Measurements from ENCODE around the gene CD300LF.

The CD300LF gene

DNA sequence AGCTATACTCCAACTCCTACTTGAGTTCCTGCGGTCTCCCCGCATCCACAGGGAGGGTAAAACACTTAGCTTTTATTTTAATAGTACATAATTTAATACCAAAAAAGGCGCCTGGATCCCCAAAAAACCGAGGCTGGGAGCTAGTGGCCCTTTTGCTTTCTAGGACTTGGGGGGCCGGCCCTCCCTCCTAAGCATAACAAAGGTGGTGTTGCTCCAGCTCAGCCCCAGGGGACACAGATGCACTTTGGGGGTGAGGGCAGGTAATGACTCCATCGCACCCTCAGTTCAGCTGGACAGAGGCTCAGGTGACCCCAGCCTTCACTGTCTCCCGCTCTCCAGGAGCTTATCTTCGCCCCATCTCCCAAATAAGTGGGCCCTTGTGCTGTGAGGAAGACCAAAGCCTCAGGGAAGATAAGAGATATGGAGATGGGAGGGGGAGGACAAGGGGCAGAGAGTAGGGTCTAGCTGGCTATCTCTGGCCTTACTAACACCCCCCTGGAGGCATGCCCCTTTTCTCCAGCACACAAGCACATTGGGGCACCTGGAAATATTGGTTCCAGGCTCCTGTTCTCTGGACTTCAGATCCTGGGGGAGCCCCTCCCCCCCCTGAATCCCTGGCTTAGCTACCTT, 32.9 kb upstream of the CD300LF start:
- DNase-seq: no peak

DNA sequence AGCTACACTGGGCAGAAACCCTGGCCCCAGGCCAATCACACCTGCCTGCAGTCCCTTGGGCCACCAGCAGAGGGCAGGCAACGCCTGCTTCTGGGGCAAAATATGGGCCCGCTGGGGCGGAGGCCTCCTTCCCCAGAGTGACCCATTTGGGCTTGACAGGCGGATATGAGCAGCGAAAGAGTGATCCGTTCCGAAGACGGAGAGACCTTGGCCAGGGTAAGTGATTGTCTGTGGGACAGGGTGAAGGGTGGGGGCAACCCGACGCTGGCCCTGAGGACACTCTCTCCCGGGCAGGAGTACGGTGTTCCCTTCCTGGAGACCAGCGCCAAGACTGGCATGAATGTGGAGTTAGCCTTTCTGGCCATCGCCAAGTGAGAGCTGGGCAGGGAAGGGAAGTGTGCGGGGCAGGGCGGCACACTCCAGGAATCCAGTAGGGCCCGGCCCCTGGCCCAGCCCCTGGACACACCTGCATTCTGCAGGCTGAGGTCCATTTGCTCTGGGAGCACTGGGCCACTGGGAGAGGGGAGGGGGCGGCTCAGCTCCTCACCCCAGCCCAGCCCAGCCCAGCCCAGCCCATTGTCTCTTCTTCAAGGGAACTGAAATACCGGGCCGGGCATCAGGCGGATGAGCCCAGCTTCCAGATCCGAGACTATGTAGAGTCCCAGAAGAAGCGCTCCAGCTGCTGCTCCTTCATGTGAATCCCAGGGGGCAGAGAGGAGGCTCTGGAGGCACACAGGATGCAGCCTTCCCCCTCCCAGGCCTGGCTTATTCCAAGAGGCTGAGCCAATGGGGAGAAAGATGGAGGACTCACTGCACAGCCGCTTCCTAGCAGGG, 32.2 kb upstream of the CD300LF start:
- DNase-seq: peak; percentile 81

DNA sequence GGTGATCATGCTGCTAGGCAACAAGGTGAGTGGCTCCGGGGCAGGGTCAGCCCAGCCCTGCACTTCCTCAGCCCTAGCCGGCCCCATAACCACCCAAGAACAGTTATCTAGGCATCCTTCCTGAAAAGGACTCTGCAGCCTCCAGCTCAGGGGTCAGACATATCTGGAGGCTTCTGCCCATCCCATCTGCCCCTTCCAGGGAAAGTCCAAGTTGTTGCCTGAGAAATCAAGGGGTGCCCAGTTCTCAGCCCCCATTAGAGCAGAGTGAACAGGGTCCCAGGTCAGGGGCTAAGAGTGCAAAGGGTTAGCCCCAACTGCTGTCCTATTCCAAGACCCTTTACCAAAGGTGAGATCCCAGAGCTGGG, 31.6 kb upstream of the CD300LF start:
- DNase-seq: no peak

DNA sequence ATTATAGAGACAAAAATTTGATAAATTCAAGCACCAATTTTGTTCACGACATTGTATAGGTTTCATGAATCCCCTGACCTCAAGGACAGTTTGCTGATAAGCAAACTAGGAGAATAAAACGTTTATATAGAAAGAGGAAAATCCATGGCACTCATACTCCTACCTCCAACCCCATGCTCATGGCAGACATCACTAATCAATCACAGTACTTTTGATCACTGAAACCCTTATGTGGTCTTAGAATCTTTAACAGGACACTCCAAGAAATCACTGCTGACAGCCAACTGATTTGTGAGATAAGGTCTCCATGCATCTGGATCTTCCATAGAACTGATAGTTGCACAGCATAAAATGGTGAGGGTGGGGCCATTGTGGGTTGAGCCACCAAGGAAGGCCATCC, 31.0 kb upstream of the CD300LF start:
- DNase-seq: no peak

DNA sequence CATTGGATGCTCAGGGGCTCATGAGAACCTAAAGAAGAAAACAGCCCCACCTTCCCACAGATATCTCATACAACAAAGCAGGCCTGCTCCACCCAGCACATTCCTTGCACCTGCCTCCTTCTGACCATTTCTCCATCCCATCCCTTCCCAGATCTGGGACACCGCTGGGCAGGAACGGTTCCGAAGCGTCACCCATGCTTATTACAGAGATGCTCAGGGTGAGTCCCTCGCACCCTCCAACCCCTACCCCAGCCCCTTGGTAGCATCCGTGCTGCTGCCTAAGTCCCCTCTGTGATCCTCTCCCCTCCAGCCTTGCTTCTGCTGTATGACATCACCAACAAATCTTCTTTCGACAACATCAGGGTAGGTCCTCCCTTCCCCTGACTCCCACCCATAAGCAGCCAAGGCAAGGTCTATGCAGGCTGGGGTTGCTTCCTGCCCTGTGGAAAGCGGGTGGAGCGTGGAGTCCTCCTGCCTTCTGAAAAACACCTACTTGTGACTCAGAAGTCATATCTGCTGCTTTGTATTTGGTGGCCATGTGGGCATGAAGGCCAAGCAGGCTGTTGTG, 30.3 kb upstream of the CD300LF start:
- DNase-seq: no peak

DNA sequence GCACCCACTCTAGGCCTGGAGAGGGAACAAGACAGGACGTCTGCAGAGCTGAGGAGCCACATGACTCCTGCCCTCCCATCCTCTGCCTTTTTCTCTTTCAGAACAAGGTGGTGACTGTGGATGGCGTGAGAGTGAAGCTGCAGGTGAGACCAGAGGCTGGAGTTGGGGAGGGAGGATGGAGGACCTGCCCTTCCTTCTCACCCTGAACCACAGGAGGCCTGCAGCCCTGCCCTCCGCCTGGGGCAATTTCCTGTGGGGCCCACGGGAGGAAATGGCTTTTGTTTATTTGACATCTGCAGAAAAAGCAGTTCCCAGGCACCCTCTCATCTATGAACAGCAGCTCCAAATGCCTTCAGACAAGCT, 29.4 kb upstream of the CD300LF start:
- DNase-seq: no peak

DNA sequence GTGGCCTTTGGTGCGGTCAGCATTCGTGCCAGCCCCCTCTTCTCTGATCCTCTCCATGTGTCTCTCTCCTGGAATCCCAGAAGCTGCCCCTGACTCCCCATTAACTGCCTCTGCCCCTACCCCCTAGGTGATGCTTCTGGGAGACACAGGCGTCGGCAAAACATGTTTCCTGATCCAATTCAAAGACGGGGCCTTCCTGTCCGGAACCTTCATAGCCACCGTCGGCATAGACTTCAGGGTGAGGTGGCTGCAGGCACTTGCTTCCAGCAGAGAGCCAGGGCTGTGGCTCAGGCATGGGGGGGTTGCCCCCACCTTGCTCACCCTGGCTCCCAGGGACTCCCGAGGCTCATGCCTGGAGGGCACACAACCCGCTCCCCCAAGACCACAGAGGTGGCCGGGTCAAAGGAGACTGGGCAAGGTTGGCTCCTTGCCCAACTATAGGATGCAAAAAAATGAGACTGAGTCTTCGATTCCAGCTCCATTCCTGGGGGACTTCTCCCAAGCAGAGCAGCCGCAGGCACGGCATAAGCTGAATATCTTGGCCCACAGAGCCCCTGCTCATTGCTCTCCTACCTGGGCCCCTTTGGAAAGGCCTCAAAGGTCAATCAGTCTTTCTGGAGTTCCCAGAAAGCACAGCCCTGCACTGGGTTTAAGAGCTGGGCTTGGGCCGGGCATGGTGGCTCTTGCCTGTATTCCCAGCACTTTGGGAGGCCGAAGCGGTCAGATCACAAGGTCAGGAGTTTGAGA, 28.1 kb upstream of the CD300LF start:
- DNase-seq: no peak

DNA sequence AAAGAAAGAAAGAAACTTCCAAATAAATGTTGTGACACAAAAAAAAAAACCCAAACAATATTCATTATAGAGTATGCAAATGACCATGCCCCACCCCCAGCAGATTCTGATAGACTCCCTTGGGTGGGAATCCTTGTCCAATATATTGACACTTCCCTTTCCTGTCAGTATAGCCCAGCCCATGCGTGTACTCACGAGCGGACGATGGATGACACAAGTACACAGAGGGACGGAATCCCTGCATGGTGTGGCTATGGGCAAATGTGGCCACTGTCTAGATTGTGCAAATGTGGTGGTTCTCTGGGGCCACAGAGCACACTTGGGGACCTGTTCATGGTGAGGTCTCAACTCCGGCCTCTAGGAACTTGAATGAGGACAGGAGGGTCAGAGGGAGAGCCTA, 27.4 kb upstream of the CD300LF start:
- no peak for DNase-seq

DNA sequence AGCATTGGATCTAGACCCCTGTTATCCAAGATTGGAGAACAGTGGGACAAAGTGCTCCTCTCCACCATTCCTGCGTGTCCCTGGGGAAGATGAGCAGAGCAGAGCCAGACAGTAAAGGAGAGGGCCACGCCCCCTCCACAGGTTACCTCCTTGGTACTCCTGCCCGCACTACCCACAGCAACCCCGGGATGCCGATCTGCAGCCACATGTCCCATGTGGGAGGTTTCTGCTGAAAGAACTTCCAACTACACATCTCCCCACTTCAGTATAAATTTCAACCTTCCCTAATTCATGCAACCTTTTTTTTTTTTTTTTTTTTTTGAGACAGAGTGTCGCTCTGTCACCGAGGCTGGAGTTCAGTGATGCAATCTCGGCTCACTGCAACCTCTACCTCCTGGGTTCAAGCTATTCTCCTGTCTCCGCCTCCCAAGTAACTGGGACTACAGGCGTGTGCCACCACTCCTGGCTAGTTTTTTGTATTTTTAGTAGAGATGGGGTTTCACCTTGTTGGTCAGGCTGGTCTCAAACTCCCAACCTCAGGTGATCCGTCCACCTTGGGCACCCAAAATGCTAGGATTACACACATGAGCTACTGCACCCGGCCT, 26.6 kb upstream of the CD300LF start:
- no peak for DNase-seq

DNA sequence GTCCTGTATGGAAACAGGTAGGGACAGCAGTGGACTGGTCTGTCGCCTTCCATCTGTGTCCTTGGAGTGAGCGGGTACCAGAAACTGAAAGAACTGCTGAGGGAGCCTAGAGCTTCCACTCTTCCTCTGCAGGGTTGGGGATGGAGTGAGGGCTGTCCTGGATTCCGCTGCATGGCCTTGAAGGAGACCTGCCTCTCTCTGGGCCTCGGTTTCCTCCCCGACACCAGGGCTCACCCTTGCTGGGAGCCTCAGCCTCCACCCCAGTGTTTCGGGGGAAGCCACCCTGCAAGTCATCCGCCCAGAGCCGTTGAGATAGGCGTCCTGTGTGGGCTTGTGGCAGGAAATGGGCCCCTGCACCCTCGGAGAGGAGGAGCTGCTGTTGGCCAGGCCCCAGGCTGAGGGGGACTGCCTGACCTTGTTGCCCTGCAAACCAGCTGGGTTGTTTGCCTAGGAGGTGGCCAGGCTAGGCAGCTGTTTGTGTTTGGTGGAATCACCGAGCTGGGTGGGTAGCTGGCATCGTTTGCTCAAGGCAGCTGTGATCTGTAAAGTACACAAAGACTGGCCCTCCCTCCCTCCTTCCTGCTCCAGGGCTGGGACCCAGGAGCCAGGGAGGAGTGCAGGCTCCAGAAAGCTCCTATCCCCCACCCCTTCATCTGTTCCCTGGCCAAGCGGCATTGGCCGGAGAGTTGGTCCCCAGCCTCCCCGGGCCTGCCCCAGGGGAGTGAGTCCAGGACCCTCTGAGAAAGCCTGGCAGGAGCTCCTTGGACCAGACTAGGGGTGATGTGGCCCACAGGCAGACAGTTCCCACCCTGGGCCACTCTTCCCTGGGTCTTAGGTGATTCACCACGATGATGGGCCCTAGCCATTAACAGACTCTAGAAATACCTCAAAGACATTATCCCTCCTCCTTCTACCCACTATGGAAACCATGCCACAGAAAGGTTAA, 25.6 kb upstream of the CD300LF start:
- peak; percentile 61 for DNase-seq

DNA sequence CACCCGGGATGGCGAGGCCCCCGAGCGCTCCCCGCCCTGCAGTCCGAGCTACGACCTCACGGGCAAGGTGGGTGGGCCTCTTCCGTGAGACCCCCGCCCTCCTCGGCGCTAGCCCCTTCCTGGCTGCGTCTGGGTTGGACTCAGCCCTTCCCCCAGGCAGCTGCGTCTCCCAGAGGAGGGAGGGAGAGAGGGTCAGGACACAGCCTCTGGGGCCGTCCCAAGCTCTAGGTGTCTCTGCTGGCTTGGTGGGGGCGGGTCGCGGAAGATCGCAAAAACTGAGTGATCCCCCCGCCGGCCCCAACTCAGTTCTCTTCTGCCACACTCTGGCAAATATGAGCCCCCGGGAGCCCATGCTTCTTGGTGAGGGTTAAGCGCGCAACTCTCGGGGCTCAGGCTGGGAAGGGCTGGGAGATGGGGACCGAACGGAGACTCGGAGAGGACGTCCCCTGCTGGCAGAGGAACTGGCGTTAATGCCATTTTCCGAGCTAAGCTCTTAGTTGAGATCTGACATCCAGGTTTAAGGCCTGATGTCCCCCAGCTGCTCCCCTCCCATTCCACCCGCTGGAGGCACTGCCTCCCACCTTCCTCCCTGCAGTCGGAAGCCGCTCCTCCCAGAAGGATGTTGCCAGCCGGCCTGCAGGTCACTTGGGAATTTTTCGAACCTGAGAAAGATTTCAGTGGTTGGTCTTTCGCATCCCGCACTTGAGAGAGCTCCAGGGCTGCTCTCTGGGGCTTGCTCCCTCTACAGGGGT, 24.8 kb upstream of the CD300LF start:
- no peak for DNase-seq

DNA sequence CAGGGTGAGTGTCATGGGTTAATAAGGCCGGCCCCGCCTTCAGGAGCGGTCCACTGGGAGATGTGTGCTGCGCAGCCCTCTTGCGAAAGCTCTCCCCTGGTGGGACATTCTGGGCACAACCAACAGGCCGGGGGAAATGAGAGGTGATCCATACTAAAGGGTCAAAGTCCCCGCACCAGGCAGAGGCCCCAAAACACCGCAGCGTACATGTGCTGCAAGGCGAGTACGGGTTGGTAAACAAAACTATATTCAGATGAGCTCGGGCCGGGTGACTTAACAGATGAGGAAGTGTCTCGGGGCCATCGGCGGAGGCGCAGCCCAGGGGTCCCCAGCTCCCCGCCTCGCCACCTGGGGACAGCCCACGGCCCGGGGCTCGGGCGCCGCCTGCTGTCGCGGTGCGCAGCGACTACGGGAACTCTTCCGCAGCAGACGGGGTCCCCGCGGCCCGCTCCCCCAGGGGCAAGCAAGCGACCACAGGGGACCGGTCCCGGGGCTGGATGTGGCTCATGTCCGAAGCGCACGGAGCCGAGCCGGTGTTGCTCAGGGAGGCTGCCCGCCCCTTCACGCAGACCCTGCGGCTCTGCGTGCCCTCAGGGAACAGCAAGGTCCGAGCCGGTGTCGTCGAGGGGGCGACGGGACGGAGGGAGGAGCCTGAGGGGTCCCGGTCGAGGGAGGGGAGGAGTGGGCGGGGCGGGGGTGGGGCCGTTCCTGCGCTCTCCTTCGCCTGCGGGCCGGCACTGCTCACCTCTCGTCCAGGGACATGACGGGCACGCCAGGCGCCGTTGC, 24.0 kb upstream of the CD300LF start, which contains the start of gene RAB37:
RAB37 (plus strand) TSS at position 744 of the 786 bp plus-strand sequence; CDS start at position 761, 17 bp downstream.
- DNase-seq: peak; percentile 44

DNA sequence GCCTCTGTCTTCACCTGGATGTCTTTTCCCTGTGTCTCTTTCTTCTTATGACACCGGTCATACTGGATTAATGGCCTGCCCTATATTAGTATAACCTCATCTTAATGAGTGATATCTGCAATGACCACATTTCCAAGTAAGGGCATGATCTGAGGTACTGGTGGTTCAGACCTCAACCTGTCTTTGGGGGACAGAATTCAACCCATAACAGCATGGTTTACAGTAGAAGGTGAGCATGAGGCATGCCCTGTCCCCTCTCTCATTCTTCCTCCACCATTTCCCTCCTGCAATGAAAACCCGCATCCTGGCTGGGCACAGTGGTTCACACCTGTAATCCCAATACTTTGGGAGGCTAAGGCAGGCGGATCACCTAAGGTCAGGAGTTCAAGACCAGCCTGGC, 21.5 kb upstream of the CD300LF start:
- no peak for DNase-seq

DNA sequence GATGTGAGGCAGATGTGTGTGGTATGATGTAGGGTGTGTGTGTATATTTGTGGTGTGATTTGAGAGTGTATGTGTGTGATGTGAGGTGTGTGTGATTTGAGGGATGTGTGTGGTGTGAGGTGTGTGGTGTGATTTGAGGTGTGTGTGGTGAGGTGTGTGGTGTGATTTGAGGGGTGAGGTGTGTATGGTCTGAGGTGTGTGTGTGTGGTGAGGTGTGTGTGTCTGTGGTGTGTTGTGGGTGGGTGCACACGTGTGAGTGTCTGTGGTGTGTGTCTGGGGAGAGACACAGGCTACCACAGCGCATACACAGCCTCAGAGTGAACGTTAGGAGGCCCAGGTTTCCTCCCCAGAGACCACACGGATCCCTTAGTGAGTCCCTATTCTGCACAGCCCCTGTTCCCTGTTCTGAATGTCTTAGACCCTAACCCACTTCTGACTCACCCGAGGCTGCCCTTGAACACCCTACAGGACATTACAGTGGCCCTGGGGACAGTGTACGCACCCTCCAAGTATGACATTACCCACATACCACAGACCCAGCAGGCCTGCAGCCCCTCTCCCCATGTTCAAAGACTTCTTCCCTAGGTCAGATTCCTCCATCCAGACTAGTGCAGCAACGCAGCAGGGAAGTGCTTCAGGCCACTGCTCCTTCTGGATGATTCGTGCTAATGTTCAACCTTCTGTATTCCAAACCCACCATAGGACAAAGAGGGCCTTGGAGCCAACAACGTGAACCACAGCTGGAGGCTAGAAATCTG, 20.8 kb upstream of the CD300LF start:
- no peak for DNase-seq

DNA sequence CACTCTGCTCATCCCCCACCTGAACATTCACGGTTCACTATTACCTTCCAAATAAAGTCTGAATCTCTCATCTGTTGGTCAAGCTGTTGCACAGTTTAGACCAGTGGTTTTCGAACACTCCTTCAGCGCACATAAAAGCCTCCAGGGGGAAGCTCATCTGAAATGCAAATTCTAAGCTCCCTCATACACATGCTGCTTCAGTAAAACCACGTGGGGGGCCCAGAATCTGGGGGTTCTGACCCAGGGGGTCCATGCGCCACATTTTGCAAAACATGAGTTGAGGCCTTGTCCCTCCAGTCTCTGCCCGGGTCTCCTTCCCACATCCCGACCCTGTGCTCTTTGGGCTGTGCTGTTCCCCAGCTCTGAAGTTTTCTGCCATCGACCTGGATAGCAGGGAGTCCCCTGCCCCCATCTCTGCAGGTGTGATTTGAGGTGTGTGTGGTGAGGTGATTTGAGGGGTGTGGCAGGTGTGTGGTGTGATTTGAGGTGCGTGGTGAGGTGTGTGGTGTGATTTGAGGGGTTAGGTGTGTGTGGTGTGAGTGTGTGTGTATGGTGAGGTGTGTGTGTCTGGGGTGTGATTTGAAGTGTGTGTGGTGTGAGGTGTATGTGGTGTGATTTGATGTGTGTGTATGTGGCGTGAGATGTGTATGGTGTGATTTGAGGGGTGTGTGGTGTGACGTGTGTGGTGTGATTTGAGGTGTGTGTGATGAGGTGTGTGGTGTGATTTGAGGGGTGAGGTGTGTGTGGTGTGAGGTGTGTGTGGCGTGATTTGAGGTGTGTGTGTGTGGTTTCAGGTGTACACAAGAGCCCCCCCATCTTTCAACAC, 19.5 kb upstream of the CD300LF start:
- DNase-seq: no peak

DNA sequence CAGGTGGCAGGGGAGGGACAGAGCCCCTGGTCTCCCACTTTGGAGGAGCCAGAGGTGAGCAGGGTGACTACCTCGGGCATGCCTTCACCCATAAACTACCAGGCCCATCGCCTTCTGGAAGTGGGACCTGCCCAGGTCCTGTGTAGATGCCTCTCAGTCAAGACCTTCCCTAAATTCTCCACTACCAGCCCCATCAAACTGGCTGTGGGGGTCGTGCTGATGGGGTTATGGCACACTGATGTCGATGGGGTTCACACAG, 18.6 kb upstream of the CD300LF start:
- no peak for DNase-seq

DNA sequence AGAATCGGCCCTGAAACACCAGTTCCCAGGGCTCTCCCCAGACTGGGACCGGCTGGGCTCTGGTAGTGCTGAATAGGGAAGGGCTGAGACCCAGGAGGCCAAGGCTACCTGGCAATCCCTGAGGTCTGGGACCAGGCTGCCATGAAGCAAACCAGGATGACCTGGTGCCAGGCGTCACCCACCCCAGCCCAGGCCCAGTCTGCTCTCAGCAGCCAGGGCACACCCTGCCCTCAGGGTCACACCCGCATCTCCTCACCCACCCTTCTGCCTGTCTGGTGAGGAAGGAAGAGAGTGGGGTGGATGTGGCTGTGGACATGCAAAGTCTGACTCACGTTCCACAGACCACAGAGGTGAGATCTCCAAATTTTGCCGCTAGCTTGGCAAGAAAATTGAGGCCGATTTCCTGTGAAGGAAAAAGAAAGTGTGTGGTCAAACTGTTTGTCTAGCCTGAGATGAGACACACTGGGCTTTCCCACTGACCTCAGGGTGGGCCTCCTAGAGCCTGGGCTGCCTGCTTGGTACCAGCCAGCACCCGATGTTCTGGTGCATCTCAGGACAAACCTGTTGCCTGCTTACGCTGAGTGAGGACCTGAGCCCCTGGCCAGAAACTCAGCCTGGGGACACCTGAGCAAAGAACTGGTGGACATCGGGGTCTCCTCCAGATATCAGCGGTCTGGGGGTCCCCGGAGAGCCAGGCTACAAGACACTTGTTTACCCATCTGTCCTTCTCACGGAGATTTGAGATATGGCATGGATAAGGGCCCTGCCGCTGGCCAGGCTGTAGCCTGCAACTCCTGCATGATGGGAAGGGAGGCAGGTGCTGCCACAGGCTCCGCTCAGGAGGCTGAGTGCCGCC, 18.0 kb upstream of the CD300LF start:
- no peak for DNase-seq

DNA sequence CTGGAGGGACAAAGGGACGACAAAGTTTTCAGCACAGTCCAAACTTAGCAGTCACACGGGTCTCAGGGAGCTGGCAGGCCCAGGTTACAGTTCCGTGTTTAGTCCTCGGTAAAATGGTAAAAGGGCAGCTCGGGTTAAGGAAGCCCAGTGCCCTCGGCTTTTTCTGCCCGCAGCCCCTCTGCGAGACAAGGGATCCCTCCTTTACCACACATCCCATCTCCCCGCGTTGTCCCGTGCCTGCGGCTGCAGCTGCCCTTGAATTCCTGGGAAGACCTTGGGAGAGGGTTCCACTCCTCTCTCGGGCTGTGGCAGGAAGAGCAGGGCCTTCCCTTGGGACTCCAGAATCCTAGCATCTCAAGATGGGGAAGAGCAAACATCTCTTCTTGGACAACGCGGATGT, 17.1 kb upstream of the CD300LF start:
- no peak for DNase-seq
